ENCODE results near the gene LYSMD2.

LYSMD2 gene

GRCh38 chr15:51754267-51754666 lies 16.8 kb upstream of the LYSMD2 start:
- DNase-seq (ENCODE audit: low read depth, low spot score), result no peak
- no peak overlapping the region for H3K27ac ChIP-seq

GRCh38 chr15:51752888-51753287 lies 15.4 kb upstream of the LYSMD2 start:
- no peak overlapping the region for H3K27ac ChIP-seq
- no peak for DNase-seq (ENCODE audit: low read depth, low spot score)

- no peak for DNase-seq (ENCODE audit: low read depth, low spot score)
- H3K27ac ChIP-seq, result no peak overlapping the region
Measured at GRCh38 chr15:51751697-51752683, 14.5 kb upstream of the LYSMD2 start.

GRCh38 chr15:51750792-51751696 lies 13.6 kb upstream of the LYSMD2 start, which contains the start of gene TMOD2:
Gene TMOD2, plus strand, starts transcription at chr15:51751597. Its CDS starts 14,845 bp downstream, at chr15:51766442.
- no peak within 1 kb of the TSS for H3K27ac ChIP-seq
- DNase-seq (ENCODE audit: low read depth, low spot score), result no peak

GRCh38 chr15:51750186-51750585 lies 12.7 kb upstream of the LYSMD2 start:
- no peak for DNase-seq (ENCODE audit: low read depth, low spot score)
- H3K27ac ChIP-seq, result no peak overlapping the region

DNA sequence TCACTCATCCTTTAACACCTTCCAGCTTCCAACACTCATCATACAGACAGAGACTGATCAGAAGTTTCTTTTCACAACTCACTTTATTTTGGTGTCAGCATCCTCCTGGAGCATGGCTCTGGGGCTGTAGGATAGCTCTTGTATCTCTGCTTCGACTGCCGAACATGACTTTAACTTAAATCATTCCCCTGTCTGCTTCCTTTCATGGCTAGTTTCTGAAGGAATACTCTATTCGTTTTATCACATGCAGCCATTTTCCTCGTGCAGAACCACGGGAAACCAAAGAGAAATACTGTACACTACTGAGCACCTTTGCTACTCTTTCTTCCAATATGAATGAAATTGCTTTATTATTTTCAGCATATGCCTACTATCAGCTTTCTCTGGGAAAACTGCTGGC lies 11.9 kb upstream of the LYSMD2 start:
- no peak overlapping the region for H3K27ac ChIP-seq
- no peak for DNase-seq (ENCODE audit: low read depth, low spot score)

DNA sequence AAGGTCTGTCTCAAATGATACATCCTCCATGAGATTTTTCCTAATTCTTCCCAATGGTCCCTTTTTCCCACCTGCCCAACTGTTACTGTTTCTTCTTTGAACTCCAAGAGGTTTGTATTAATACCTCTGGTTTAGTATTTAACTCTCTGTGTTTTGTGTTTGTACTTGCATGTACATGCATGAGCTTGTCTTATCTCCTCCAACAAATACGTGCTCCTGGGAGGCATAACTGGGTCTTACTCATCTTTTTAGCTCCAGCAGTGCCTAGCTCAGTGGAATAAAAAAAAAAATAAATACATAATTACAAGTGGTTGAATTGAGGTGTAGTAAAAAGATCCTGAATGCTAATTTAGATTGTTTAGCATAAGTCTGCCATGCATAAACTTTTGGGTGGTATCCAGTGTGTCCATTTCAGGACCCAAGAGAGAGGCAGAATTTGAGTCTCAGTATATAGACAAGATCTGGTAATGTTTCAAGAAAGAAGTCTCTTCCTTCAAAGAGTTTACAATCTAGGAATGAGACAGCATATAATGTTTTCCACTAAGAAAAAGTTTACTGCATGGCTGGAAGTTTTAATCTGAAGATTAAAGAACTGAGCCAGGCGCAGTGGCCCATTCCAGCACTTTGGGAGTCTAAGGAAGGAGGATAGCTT lies 1.7 kb upstream of the LYSMD2 start:
- no peak overlapping the region for H3K27ac ChIP-seq
- DNase-seq (ENCODE audit: low read depth, low spot score), result peak; percentile 78

DNA sequence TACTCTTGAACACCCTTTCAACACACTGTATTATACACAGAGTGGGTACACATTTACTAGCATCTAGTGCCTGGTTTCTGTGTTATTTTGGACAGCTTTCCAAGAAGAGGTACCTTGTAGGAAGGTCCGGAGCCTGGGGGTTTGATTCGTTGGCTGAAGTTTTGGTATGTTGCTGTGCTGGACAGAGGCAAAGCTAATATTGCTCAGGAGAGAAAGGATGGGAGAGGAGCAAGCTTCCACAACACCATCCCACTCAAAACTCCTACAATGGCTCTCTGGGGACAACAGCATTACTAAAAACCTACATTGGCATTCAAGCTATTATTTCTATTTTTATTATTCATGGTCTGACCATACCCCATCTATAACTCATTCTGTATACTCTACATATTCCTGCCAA lies 1.1 kb upstream of the LYSMD2 start:
- no peak for DNase-seq (ENCODE audit: low read depth, low spot score)
- H3K27ac ChIP-seq, result no peak overlapping the region

DNA sequence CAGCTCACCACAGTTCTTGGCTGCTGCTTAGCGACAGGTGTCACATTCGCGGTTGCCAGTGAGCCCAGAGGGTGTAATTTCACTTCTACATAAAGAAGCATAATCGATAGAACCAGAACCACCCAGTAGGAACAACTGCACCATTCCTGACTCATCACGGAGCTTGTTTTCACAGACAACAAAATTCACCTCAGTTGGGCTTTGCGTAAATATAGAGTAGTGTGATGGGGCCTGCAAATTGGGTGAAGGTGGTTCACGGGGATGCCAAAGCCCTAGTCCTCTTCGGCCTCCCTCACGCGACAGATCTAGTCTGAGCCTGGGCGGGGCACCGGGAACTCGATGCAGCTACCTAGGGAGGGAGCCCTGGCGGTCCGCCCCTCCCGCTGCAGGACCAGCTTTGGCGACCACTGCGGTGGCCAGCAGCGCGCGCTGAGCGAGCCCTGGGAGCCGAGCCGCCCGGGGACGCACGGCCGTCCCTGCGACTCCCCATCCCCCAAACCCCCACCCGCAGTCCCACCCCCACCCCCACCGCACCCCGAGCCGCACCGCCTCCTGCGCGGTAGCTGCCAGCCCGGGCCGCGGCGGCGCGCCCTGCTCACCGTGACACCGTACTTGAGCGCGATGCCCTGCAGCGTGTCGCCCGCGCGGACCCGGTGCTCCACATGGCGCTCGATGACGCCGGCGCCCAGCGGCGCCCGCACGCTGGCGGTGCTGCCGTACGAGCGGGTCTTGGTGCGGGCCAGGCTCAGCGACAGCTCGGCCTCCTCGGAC lies 519 bp downstream of the LYSMD2 start:
- DNase-seq (ENCODE audit: low read depth, low spot score), result no peak
- no peak overlapping the region for H3K27ac ChIP-seq

DNA sequence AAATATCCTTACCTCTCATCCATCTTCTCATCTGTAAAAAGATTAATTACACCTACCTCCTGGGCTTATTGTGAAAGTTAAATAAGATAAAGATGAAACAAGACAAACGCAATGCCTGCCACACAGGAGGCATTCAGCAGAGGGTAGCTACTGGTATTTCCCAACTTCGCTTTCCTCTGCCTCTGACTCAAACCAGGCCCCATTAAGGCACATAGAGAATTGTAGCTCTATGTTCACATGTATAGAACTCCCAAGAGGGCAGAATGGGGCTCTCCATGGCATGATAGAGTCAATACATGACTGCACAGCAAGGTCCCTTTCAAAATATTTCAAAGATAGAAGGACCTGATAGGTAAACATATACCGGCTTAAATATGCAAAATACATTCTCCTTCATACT lies 1.4 kb downstream of the LYSMD2 start:
- no peak overlapping the region for H3K27ac ChIP-seq
- no peak for DNase-seq (ENCODE audit: low read depth, low spot score)

- no peak overlapping the region for H3K27ac ChIP-seq
- DNase-seq (ENCODE audit: low read depth, low spot score), result no peak
Measured at GRCh38 chr15:51735228-51736010, 2.0 kb downstream of the LYSMD2 start.

- DNase-seq (ENCODE audit: low read depth, low spot score), result no peak
- no peak overlapping the region for H3K27ac ChIP-seq
Measured at GRCh38 chr15:51732646-51733045, 4.8 kb downstream of the LYSMD2 start.

GRCh38 chr15:51731549-51732267 lies 5.7 kb downstream of the LYSMD2 start:
- DNase-seq (ENCODE audit: low read depth, low spot score), result no peak
- no peak overlapping the region for H3K27ac ChIP-seq

DNA sequence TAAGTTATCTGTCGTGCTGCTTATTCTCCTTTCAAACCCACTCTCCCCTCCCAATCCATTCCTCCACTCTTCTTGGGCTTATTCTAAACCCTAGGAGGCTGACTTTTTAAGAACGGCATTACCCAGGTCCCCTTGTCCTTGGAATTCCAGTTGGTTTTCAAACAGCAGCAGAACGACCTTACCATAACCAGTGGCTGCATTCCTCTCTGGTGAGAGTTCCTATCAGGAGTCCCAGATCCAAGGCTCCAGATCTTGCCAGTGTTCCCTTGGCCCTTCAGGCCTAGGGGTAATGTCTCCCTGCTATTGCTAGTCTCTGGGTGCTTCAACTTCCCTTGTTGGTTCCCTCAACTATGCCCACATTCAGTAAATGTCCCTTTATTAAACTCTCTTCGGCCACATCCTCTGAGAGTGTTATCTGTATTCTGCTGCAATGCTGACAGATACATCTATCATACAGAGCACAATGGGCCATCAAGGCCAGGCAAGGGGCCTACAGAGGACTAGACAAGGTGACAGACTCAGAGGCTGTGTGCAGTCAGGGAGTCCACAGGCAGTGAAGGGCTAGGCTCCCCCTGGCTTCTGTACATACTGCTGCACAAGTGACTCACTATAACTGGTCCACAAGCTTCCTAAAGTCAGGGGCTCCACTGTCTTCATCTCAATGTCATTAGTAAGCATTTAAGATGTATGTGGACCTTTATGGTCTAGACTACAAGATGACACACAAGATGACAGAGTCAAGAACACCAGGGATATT lies 10.1 kb downstream of the LYSMD2 start:
- DNase-seq (ENCODE audit: low read depth, low spot score), result no peak
- no peak overlapping the region for H3K27ac ChIP-seq

DNA sequence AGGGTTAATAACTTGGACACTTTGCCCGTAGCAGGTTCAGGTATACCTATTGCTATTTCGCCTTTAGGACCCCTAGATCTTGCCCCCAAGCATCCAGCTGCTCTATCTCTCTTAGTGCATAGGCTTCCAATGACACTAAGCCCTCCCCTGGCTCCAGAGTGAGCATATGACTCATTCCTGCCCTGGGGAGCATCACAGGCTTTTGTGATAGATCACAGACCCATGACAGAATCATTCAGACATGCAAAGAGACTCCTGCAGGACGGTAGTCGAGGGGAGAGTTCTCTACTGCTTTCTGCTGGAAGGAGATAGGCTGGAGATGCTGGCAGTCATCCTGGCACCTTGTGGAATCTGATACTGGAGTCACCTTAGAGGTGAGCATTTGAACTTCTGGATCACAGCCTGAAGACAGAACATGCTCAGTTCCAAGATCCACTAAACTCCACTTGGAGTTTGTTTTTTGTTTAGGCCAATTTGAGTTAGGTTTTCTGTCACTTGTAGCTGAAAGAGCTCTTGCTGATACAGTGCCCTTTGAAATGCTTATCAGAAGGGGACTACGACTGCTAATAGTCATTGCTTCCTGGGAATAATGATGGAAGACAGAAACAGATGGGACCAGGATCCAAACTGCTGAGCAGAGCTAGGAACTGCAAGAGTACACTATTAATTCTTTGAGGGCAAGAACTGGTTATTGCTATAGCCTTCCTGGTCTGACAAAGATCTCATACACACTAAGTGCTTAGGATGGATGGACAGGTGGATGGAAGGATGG lies 11.0 kb downstream of the LYSMD2 start:
- H3K27ac ChIP-seq, result no peak overlapping the region
- DNase-seq (ENCODE audit: low read depth, low spot score), result peak; percentile 72

- no peak overlapping the region for H3K27ac ChIP-seq
- DNase-seq (ENCODE audit: low read depth, low spot score), result no peak
Measured at GRCh38 chr15:51724673-51725072, 12.8 kb downstream of the LYSMD2 start.

DNA sequence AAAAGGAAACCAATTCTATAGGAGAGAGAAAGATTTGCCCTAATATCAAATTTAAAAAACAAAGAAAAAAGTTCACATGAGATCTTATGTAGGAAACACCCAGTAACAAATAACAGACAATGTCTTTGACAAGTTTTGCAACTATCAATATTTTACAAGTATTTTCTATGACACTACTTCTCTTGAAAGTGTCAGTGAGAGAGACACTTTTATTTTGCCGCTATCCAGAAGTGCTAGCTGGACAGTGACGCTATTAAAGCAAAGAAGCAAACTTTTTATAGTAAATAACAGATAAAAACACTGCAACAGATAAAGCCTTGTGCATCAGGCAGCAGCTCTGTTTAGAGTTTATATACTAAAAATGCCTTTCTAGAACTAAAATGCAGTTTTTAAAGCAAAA lies 13.3 kb downstream of the LYSMD2 start:
- H3K27ac ChIP-seq, result no peak overlapping the region
- DNase-seq (ENCODE audit: low read depth, low spot score), result no peak
